Stimulated activated CD4-positive, alpha-beta T cell treated with anti-CD3 and anti-CD28 coated beads, Interleukin-4, amount 100 ng/mL, for 24 hours (primary cell): ENCODE measurements around the gene SPATA31A1.
"Not testable (repeated sequence)": the region's sequence is repeated elsewhere in the genome, so short reads cannot be mapped to it uniquely, and the experiment has no call there.

ENCODE experiments used
- DNase-seq: peaks from one replicate; pipeline ENCODE4 v3.0.0-alpha.2; 2020

Gene SPATA31A1

GRCh38 chr9:39355369-39355768 is at the start of gene SPATA31A1:
TSS of gene SPATA31A1 (plus strand) at chr9:39355669. CDS start at chr9:39355731, 62 bp downstream.
- not testable (repeated sequence) for DNase-seq

GRCh38 chr9:39407261-39408204 is 52.1 kb downstream of the SPATA31A1 start:
- DNase-seq = not testable (repeated sequence)

GRCh38 chr9:39411254-39411940 is 55.9 kb downstream of the SPATA31A1 start:
- DNase-seq = not testable (repeated sequence)
